DND-41 (cell line): ENCODE data around the gene KCTD6.

Experiments used
- ATAC-seq: fragments of 200-7000 bp; cut with Tn5 transposase; 3 replicates; pipeline ENCODE4 v1.9.1; 2021; ENCODE audit warnings: low read depth; ENCODE audit not compliant: insufficient read depth
- DNase-seq: peaks from one replicate; pipeline ENCODE4 v3.0.0-alpha.2; 2020
- H2AFZ ChIP-seq: 2 replicates; pipeline ENCODE4 v1.6.0; 2012; ENCODE audit warnings: low read depth, low read length
- H3K27ac ChIP-seq: 2 replicates; pipeline ENCODE4 v1.5.1; 2012; ENCODE audit warnings: low read length, inconsistent platforms
- H3K27me3 ChIP-seq: fragments of 200-600 bp; sonication (generic); 2 replicates; pipeline ENCODE4 v1.6.0; 2012; ENCODE audit warnings: low read length, mild to moderate bottlenecking, inconsistent platforms; ENCODE audit not compliant: insufficient read depth, poor library complexity
- H3K36me3 ChIP-seq: 2 replicates; pipeline ENCODE4 v1.5.1; 2012; ENCODE audit warnings: low read length, inconsistent platforms; ENCODE audit not compliant: insufficient read depth
- H3K4me1 ChIP-seq: 2 replicates; pipeline ENCODE4 v1.5.1; 2012; ENCODE audit warnings: mild to moderate bottlenecking, low read length; ENCODE audit not compliant: insufficient read depth
- H3K4me2 ChIP-seq: 2 replicates; pipeline ENCODE4 v1.6.0; 2012; ENCODE audit warnings: mild to moderate bottlenecking, moderate library complexity, low read length, inconsistent platforms; ENCODE audit not compliant: insufficient read depth
- H3K4me3 ChIP-seq, 2 experiments: fragments of 200-600 bp in 1 of 2; shearing (Covaris generic) in 1 of 2; 2 replicates each; pipeline ENCODE4 v1.5.1; 2012 to 2016; ENCODE audit warnings: inconsistent platforms in 2 of 2, low read length in 2 of 2, mild to moderate bottlenecking in 2 of 2, low read depth in 1 of 2, moderate library complexity in 1 of 2
- H3K79me2 ChIP-seq: 2 replicates; pipeline ENCODE4 v1.6.0; 2012; ENCODE audit warnings: low read length, inconsistent platforms; ENCODE audit not compliant: insufficient read depth
- H3K9ac ChIP-seq: 2 replicates; pipeline ENCODE4 v1.6.0; 2012; ENCODE audit warnings: low read depth, mild to moderate bottlenecking, inconsistent platforms, low read length, moderate library complexity
- H3K9me3 ChIP-seq: 2 replicates; pipeline ENCODE4 v1.5.1; 2012; ENCODE audit warnings: low read length, moderate library complexity, mild to moderate bottlenecking, inconsistent platforms; ENCODE audit not compliant: insufficient read depth, severe bottlenecking
- H4K20me1 ChIP-seq: 2 replicates; pipeline ENCODE4 v1.6.0; 2012; ENCODE audit warnings: low read length; ENCODE audit not compliant: insufficient read depth
- EZH2 ChIP-seq: IDR thresholded peaks from 3 replicates; pipeline ENCODE4 v1.6.1; 2012; ENCODE audit warnings: borderline replicate concordance, low read depth, mild to moderate bottlenecking, moderate library complexity, low read length, inconsistent platforms; ENCODE audit not compliant: severe bottlenecking
- TF ChIP-seq, protein P1 (sequence below): IDR thresholded peaks from 2 replicates; pipeline ENCODE4 v1.5.1; 2012; ENCODE audit warnings: borderline replicate concordance, low read length, moderate library complexity, mild to moderate bottlenecking; ENCODE audit not compliant: poor library complexity, severe bottlenecking; ENCODE audit errors: extremely low read depth

Gene KCTD6

GRCh38 chr3:58495101-58495500 is 3.2 kb downstream of the KCTD6 start:
- Histone ChIP-seq H3K27ac (no peak overlapping the region), H3K9ac (no peak overlapping the region)

GRCh38 chr3:58496206-58496857 is 4.4 kb downstream of the KCTD6 start:
- Histone ChIP-seq H3K27me3 (peaks cover 3% of the 10 kb centered on the region), H3K36me3 (peaks cover 10% of the 10 kb centered on the region), H2AFZ (no peak overlapping the region), H3K4me1 (peaks cover 37% of the 10 kb centered on the region), H3K4me2 (no peak overlapping the region), H4K20me1 (peaks cover 36% of the 10 kb centered on the region), H3K4me3 (no peak overlapping the region), H3K79me2 (peaks cover 71% of the 10 kb centered on the region), H3K9me3 (no peaks in the 10 kb centered on the region), H3K27ac (no peak overlapping the region), H3K9ac (no peak overlapping the region)
- DNase-seq (no peak), ATAC-seq (no peak)
- TF ChIP-seq, protein P1, sequence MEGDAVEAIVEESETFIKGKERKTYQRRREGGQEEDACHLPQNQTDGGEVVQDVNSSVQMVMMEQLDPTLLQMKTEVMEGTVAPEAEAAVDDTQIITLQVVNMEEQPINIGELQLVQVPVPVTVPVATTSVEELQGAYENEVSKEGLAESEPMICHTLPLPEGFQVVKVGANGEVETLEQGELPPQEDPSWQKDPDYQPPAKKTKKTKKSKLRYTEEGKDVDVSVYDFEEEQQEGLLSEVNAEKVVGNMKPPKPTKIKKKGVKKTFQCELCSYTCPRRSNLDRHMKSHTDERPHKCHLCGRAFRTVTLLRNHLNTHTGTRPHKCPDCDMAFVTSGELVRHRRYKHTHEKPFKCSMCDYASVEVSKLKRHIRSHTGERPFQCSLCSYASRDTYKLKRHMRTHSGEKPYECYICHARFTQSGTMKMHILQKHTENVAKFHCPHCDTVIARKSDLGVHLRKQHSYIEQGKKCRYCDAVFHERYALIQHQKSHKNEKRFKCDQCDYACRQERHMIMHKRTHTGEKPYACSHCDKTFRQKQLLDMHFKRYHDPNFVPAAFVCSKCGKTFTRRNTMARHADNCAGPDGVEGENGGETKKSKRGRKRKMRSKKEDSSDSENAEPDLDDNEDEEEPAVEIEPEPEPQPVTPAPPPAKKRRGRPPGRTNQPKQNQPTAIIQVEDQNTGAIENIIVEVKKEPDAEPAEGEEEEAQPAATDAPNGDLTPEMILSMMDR, result no peak
- TF ChIP-seq EZH2, result no peak

More at GRCh38 chr3:58495101-58495500, 3.2 kb downstream of the KCTD6 start:
- TF ChIP-seq EZH2, result no peak
- TF ChIP-seq, protein P1, result no peak
- peaks cover 43% of the 10 kb centered on the region for H3K4me1 ChIP-seq
- ATAC-seq (no peak), DNase-seq (no peak)
- no peak overlapping the region for H3K4me3 ChIP-seq
- H4K20me1 ChIP-seq, result peaks cover 33% of the 10 kb centered on the region
- H3K79me2 ChIP-seq, result peaks cover 67% of the 10 kb centered on the region
- H3K36me3 ChIP-seq, result peaks cover 3% of the 10 kb centered on the region; the same call in 1 of the 2 replicates
- no peaks in the 10 kb centered on the region for H3K9me3 ChIP-seq
- no peak overlapping the region for H2AFZ ChIP-seq
- peaks cover 6% of the 10 kb centered on the region for H3K27me3 ChIP-seq
- H3K4me2 ChIP-seq, result no peak overlapping the region

GRCh38 chr3:58497097-58497496 is 5.2 kb downstream of the KCTD6 start:
- DNase-seq (no peak), ATAC-seq (no peak)
- H3K4me2 ChIP-seq, result no peak overlapping the region
- no peak overlapping the region for H3K4me3 ChIP-seq
- no peaks in the 10 kb centered on the region for H3K27me3 ChIP-seq
- H3K4me1 ChIP-seq, result peaks cover 33% of the 10 kb centered on the region
- peaks cover 71% of the 10 kb centered on the region for H3K79me2 ChIP-seq
- no peak overlapping the region for H2AFZ ChIP-seq
- no peak overlapping the region for H3K9ac ChIP-seq
- H4K20me1 ChIP-seq, result peaks cover 37% of the 10 kb centered on the region
- no peak overlapping the region for H3K27ac ChIP-seq
- no peaks in the 10 kb centered on the region for H3K9me3 ChIP-seq
- H3K36me3 ChIP-seq, result peaks cover 12% of the 10 kb centered on the region
- TF ChIP-seq EZH2, result no peak
- TF ChIP-seq, protein P1, result no peak
